Islet of Langerhans (tissue), 1 donor: Measurements from ENCODE around the gene VSIG2.

Experiments
- FAIRE-seq: peaks from one replicate; lab custom pipeline; 2011; peaks lifted over from hg19 to GRCh38; lab: Jason Lieb, UNC

The VSIG2 gene

GRCh38 chr11:124763156-124763947 is 11.3 kb upstream of the VSIG2 start:
- no peak for FAIRE-seq

GRCh38 chr11:124762624-124763155 is 10.6 kb upstream of the VSIG2 start:
- no peak for FAIRE-seq

DNA sequence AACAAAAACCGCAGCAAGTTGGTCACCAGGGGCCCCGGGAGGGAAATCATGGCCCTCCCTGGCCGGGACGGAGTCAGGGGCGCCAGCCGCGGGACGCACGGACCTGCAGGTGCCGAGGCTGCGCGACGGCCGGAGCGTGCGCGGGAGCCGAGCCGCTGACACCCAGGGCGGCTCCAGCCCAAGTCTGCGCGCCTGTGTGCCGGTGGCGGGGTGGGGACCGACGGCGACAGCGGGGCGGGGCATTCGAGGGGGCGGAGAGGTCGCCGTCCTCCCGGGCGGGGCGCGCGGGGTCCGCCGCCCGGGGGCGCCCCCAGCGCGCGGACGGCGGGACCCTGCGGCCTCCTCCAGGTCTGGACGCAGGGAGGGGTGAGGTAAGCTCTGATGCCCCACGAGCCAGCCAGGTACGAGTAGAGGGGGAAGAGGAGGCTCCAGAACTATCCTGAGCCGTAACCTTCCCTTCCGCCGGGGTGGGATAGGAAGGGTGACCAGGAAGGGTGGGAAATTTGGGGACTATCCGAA is 10.1 kb upstream of the VSIG2 start, which contains the start of gene ESAM:
Gene ESAM, minus strand, starts transcription at position 186 of the 519 bp plus-strand sequence. Its CDS starts 136 bp downstream, at position 50.
- FAIRE-seq, result no peak

DNA sequence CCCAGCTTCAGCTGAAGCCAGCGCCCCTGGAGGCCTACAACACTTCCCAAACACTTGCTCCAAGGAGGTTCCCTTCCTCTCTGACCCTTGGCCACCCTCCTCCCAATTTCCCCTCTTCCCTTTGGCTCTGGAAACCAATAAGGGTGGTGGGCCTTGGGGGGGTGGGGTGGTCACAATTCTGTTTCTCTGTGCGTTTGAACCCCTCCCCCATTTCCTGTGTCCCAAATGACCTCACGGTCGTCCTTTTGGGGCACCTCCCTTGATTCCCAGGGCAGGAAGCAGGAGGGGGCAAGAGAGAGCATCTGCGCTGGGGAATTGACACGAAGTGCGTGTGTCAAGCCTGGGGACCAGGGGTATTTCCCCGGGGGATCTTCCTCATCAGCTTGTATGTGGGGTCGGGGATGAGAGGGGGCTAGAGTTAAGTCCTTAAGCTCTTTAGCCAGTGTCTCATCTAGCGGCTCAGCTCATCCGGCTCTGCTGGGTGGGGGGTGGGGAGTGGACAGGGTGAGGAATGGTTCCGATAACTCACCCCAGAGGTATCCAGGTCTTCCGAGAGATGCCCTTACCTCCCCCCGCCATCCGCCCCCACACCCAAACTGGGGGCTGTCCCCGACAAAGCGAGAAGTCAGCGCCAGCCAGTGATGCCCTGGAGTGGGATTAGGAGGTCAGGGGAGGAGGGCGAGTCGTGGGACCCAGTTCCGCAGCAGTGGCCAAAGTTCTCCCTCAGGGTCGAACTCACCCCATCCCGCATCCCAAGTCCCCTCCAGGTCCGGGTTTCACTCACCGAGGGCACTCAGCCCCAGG is 9.4 kb upstream of the VSIG2 start:
- FAIRE-seq, result no peak

DNA sequence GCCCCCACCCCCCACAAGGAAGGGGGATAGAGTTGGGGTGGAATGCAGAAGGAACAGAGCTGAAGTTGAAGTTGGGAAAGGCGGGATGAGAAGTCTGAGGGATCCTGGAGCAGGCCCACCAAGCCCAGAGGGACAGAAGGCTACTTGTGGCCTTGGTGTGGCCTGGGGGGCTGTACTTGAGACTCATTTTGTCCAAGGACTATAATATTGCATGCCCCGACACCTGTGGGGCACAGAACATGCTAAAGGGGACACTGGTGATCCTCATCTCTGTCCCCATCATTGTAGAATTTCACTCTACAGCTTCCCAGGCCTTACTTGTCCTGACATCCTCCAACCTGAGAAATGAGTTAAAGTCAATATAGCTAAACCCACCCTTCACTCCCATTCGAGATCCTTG is 8.8 kb upstream of the VSIG2 start:
- no peak for FAIRE-seq

GRCh38 chr11:124760205-124760652 is 8.2 kb upstream of the VSIG2 start:
- no peak for FAIRE-seq

DNA sequence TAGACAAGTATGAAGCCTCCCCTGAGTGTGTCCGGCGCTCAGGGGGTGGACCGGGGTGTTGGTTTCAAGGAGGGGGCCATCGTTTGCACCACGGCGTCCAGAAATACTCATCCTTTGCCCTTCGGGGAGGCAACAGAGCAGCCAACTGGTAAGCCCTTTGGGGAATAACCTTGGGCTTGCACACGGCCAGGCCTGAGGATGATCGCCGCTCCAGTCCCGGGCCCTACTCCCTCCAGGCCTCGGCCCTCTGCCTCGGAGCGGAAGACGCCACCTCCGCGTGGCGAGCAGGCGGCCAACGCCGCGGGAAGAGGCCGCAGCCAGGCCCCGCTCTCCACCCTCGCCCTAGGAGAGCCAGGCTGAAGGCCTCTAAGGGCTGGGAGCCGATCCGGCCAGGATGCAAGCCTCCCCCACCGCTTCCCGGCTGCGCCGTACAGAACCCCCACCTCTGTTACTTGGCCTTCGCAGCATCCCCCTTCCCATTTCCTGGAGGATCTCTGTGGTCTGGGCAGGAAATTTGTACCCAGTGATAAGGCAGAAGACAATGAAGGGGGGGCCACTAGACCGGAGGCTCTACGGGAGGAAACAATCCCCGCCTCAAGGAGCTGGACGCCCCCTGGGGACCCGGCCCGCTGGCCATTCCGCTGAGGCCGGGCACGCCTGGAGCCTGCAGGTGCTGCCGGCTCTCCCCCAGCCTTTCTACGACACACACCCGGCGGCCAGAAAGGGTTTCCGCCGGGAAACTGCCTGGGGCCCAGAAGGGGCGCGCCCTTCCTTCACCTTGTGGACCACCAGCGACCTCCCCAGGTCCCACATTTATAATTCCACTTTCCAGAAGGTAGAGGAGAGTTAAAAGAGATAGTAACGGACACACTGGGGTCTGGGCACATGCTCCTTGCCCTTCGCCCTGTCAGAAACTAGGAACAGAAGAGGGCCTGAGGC is 7.5 kb upstream of the VSIG2 start:
- FAIRE-seq, result no peak

DNA sequence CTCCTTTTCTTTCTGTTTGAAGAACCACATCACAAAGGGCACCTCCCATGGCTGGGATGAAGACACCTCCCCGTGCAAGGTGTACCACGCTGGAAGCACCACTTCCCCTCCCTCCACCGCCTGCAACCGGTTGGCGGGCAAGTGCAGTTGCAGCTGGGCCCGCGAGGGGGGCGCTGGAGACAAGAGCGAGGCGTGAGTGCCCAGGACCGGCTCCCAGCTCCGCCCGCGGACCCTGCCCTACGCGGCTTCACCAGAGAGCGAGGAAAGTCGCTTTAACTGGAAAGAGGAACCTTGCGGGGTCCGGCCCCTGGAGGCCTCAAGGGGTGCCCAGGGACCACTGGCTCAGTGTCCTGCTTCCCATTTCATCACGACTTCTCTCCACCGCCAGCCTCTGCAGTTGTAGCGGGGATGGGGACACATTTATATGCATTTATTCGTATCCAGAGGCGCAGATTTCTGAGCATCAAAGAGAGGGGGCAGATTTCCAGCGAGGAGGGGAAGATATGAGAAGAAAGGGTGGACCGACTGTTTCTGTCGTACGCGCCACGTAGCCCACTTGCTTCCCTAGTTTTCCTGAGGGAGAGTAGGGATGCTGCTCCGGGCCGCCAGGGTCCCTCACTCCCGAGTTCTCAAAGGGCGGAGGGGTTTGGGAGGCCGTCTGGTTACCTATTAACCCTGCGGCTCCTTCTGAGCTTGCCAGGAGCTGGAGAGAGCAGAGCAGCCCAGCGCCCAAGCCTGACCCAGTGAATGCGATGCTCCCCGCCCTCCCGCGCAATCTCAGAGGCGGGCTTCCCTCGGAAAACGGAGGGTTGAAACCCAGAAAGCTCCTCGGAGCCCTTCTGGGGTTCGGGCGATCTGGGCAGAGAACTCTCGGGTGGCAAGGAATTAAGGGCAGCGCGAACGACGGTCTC is 6.6 kb upstream of the VSIG2 start:
- FAIRE-seq, result no peak

GRCh38 chr11:124757320-124757719 is 5.3 kb upstream of the VSIG2 start:
- FAIRE-seq, result no peak

DNA sequence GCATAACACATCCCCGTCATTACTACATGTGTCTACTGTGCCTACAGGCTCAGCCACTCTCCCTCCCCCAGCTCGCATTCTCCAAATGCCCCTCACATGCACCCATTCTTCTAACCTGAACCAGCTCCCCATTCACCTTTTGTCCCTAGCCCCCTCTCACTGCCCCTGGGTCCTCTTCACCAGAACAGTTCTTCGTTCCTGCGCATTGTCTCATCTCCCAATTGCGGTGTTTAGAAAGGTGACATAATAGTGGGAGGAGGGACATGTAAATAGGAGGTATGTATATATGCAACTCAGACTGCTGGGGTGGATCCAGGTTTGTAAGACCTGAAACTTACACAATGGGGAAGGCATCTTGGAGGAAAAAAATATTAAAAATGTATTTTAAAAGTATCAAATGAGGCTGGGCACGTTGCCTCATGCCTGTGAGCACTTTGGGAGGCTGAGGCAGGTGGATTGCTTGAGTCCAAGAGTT is 4.7 kb upstream of the VSIG2 start:
- FAIRE-seq, result no peak

- no peak for FAIRE-seq
Measured at GRCh38 chr11:124756033-124756752, 4.1 kb upstream of the VSIG2 start.

DNA sequence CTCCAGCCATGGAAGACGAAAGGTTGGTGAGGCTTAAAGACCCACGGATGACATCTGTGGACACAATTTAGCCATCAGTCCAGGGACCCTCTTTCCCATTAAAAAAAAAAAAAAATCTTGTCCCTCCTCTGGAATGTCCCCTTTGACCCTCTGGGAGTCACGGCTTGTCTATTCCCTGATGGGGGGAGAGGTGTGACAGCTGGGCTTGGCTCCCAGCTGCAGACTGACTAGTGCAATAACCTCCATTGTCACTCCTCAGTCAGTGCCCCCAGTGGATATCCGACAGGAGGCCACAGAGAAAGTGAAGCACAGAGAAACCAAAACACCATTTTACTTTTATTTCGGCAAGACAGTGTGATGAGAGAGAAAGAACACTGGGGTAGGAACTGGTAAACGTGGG is 2.7 kb upstream of the VSIG2 start:
- FAIRE-seq, result no peak

DNA sequence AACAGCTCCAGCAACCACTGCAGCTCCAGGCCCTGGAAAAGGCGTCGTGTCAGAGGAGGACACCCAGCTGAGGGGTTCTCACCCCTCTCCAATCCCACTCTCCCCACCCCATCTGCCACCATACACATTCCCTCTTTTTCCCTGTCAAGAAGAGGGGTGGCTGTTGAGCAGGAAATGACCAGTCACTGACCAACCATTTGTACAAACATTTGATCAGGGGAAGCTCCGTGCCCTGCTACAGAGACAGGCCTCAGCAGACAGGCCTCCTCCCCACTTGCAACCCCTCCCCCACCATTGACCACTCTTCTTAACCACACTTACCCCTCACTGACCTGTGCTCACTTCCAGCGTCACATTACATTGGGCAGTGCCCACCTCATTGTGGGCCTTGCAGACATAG is 2.3 kb upstream of the VSIG2 start:
- no peak for FAIRE-seq

GRCh38 chr11:124753624-124754023 is 1.6 kb upstream of the VSIG2 start:
- FAIRE-seq, result no peak

GRCh38 chr11:124753205-124753604 is 1.1 kb upstream of the VSIG2 start:
- FAIRE-seq, result no peak

DNA sequence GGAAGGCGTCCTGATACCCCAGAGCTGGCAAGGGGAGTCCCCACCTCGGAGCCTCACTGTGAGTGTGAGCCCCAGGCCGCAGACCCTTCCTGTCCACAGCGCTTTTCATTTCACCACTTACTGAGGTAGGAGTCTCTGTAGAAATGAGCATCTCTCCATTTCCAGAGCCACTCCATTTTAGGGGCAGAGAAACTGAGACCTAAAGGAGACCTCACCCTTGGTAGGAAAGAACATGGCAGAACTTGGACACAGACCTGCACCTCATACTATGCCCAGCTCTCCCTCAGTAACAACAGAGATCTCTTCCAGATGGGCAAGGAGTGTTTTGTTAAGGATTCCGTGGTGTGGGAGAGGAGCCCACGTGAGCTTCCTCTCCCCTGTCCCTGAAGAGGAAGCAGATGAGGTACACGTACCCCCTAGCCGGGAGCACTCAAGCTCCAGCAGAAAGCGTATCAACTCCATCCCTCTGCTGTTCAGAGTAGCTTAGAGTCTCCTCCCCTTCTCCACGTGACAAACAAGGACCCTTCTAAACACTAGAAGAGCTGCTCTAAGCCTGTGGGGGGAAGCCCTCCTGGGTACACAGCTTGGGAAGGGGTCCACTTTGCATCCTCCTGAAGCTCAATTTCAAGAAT is 532 bp upstream of the VSIG2 start:
- FAIRE-seq, result no peak

GRCh38 chr11:124751391-124751740 is 689 bp downstream of the VSIG2 start:
- no peak for FAIRE-seq

GRCh38 chr11:124749912-124750311 is 2.1 kb downstream of the VSIG2 start:
- FAIRE-seq, result no peak
